Ishikawa (cell line): ENCODE measurements around the gene LDHAL6B.

ENCODE experiments used
- CEBPB ChIP-seq: IDR thresholded peaks from 2 replicates; pipeline ENCODE4 v1.6.1; 2012
- CREB1 ChIP-seq: IDR thresholded peaks from 2 replicates; pipeline ENCODE4 v1.6.1; 2012; ENCODE audit warnings: low read depth
- EGR1 ChIP-seq: IDR thresholded peaks from 2 replicates; pipeline ENCODE4 v1.6.1; 2012
- EP300 ChIP-seq: IDR thresholded peaks from 2 replicates; pipeline ENCODE4 v1.6.1; 2012; ENCODE audit warnings: borderline replicate concordance
- FOXM1 ChIP-seq: IDR thresholded peaks from 2 replicates; pipeline ENCODE4 v1.6.1; 2012; ENCODE audit warnings: low read depth, borderline replicate concordance
- NFIC ChIP-seq: IDR thresholded peaks from 2 replicates; pipeline ENCODE4 v1.6.1; 2012
- RAD21 ChIP-seq: IDR thresholded peaks from 2 replicates; pipeline ENCODE4 v1.6.1; 2012; ENCODE audit warnings: low read depth
- TAF1 ChIP-seq: IDR thresholded peaks from 2 replicates; pipeline ENCODE4 v1.6.1; 2012; ENCODE audit warnings: low read depth, mild to moderate bottlenecking
- TCF12 ChIP-seq: IDR thresholded peaks from 2 replicates; pipeline ENCODE4 v1.6.1; 2012; ENCODE audit warnings: low read depth
- TEAD4 ChIP-seq: IDR thresholded peaks from 2 replicates; pipeline ENCODE4 v1.6.1; 2012
- YY1 ChIP-seq: IDR thresholded peaks from 2 replicates; pipeline ENCODE4 v1.6.1; 2012; ENCODE audit warnings: low read depth
- ZBTB7A ChIP-seq: IDR thresholded peaks from 2 replicates; pipeline ENCODE4 v1.6.1; 2012; ENCODE audit warnings: low read depth
- TF ChIP-seq, protein P1 (sequence below): IDR thresholded peaks from 2 replicates; pipeline ENCODE4 v1.6.1; 2012
- TF ChIP-seq, protein P2 (sequence below): IDR thresholded peaks from 2 replicates; pipeline ENCODE4 v1.6.1; 2012
- TF ChIP-seq, protein P3 (sequence below): IDR thresholded peaks from 2 replicates; pipeline ENCODE4 v1.6.1; 2012; ENCODE audit warnings: low read depth, mild to moderate bottlenecking

LDHAL6B gene

DNA sequence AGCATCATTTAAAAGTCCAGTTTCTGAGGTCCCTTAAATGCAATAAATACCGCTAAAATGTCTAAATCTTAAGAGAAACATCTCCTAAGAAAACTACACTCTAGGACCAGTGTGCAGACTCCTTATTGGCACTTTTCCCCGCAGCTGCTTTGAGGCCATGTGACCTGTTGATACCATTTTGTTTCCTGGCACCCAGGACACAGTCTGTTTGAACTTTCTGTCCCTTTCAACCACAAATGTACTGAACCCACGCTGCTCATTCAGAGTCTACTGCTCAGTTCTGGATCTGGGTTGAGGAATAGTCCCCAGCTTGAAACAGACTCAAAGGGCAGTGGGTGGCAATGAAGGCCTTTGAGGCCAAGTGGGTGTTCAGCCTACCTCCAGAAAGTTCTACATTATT, 17.1 kb downstream of the LDHAL6B start:
- TF ChIP-seq TAF1 (no peak), NFIC (no peak), ZBTB7A (no peak), EP300 (no peak), YY1 (no peak), TCF12 (no peak), EGR1 (no peak)

DNA sequence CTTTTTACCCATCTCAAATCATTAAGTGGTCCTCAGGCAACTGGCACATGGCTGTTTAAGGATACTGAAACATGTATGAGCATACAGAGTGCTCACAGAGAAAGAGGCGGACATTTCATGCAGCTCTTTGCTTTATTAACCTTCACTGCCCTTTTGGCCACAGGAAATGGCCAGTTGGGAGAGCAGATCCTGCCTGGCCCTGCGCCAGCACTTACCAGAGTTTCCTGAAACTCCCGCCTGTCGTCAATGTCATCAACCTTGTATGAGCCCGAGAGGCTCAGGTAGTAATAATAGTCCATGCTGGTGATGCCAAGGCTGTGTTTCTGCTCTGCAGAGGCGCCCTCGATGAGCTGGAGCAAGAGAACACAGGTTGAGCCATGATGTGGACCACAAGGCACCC, 17.8 kb downstream of the LDHAL6B start:
- TF ChIP-seq, protein P1, sequence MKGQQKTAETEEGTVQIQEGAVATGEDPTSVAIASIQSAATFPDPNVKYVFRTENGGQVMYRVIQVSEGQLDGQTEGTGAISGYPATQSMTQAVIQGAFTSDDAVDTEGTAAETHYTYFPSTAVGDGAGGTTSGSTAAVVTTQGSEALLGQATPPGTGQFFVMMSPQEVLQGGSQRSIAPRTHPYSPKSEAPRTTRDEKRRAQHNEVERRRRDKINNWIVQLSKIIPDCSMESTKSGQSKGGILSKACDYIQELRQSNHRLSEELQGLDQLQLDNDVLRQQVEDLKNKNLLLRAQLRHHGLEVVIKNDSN = no peak
- TF ChIP-seq NFIC = peak; percentile 18; the same call in 1 of the 2 replicates

DNA sequence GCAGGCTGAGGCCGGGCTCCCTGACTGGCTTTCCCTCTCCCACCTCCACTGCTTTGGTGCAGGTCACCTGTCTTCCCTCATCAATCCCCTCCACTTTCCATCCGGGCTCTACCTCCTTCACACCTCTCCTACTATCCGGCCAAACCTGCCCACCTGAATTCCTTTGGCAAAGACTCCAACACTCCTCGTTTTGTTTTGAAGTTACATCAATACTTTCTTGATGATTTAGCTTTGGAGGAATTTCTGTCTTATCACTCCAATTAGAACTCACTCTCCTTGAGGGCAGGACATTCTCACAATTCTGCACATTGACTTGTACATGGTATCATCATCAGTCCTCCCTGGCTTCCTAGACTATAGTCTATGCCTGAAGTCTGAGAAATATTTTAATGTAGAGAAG, 20.4 kb downstream of the LDHAL6B start:
- TF ChIP-seq ZBTB7A (no peak), TCF12 (no peak), TEAD4 (no peak), YY1 (no peak)
- TF ChIP-seq, protein P2, sequence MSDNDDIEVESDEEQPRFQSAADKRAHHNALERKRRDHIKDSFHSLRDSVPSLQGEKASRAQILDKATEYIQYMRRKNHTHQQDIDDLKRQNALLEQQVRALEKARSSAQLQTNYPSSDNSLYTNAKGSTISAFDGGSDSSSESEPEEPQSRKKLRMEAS = no peak
- TF ChIP-seq, protein P3, sequence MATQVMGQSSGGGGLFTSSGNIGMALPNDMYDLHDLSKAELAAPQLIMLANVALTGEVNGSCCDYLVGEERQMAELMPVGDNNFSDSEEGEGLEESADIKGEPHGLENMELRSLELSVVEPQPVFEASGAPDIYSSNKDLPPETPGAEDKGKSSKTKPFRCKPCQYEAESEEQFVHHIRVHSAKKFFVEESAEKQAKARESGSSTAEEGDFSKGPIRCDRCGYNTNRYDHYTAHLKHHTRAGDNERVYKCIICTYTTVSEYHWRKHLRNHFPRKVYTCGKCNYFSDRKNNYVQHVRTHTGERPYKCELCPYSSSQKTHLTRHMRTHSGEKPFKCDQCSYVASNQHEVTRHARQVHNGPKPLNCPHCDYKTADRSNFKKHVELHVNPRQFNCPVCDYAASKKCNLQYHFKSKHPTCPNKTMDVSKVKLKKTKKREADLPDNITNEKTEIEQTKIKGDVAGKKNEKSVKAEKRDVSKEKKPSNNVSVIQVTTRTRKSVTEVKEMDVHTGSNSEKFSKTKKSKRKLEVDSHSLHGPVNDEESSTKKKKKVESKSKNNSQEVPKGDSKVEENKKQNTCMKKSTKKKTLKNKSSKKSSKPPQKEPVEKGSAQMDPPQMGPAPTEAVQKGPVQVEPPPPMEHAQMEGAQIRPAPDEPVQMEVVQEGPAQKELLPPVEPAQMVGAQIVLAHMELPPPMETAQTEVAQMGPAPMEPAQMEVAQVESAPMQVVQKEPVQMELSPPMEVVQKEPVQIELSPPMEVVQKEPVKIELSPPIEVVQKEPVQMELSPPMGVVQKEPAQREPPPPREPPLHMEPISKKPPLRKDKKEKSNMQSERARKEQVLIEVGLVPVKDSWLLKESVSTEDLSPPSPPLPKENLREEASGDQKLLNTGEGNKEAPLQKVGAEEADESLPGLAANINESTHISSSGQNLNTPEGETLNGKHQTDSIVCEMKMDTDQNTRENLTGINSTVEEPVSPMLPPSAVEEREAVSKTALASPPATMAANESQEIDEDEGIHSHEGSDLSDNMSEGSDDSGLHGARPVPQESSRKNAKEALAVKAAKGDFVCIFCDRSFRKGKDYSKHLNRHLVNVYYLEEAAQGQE = no peak
- TF ChIP-seq, protein P1 = no peak

DNA sequence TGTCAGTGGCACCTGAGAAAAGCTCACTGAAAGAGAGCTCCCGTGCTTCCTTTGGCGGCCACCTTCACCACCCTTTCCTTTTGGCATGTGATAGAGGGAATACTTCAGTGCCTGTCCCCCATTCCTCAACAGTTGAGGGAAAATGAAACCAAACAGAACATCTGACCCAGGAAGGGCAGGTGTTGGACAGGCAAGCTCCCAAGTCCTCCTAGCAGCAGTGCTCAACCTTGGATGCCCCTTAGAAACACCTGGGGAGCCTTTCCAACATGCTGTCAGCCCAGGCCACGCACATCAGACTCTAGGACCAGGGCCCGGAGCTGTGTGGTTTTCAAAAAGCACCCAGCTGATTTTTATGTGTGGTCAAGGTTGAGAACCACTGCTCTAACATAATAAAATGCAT, 22.4 kb downstream of the LDHAL6B start:
- no peak for TF ChIP-seq TEAD4
- no peak for TF ChIP-seq TAF1

DNA sequence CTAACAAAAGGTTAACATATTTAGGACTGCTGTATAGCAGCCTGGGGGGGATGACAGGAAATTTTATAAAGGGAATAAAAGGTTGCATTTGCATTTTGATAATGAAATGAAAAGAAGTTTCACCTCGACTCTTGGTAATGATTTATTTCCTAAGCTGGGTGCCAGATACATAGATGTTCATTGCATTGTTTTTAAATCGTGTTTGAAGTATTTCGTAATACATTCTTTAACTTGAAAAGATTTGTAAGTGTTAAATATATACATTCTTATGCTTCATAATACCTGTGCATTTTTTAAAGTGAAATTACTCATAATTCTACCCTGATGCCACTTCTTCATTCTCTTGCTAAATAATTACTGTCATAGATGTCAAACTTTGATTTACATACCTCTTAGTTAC, 22.8 kb downstream of the LDHAL6B start:
- TF ChIP-seq ZBTB7A (no peak), FOXM1 (no peak), TAF1 (no peak), TEAD4 (no peak), CEBPB (no peak), RAD21 (no peak), TCF12 (no peak), CREB1 (no peak), EP300 (no peak), EGR1 (no peak), NFIC (no peak)
- TF ChIP-seq, protein P1 = no peak
- TF ChIP-seq, protein P3 = no peak
- TF ChIP-seq, protein P2 = no peak

DNA sequence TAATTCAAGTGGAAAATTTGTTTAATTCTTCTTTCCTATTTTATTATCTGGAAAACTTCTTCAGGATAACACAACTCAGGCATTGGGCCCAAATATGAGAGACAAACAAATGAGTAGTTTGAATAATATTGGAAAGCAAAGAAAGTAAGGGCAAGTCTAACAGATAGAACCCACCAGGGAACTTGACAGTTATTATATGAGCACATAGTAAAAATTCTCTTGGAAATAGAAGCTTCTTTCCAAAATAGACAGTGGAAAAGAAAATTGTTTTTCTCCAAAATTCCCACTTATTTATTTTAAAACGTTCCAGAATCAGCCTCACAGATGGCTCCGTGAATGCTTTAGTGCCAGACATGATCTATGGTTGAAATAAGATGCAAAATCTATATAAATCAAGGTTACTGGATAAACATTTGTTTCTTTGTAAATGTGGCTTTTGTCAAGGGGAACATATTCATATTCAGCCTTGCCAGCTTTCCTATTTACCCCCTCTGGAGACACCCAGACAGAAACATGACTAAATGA, 23.9 kb downstream of the LDHAL6B start:
- TF ChIP-seq YY1 (no peak), FOXM1 (no peak), ZBTB7A (no peak), CEBPB (no peak), TAF1 (no peak), CREB1 (no peak), RAD21 (no peak), TEAD4 (no peak), EGR1 (no peak), TCF12 (no peak)
- TF ChIP-seq, protein P1 = no peak
- TF ChIP-seq, protein P3 = no peak
